SK-N-SH treated with all-trans-retinoic acid at 6 μM for 48 hours (cell line): ENCODE measurements around the gene DYRK4.

Experiments used
- BACH2 ChIP-seq: fragments of 250-450 bp; sonication (Bioruptor Pico); IDR thresholded peaks from 2 replicates; pipeline ENCODE4 v1.9.0; 2021; ENCODE audit warnings: mild to moderate bottlenecking, borderline replicate concordance
- CSDC2 ChIP-seq: fragments of 250-450 bp; sonication (Bioruptor Pico); IDR thresholded peaks from 2 replicates; pipeline ENCODE4 v1.5.0; 2020; ENCODE audit warnings: mild to moderate bottlenecking, moderate library complexity
- ESRRG ChIP-seq: fragments of 250-450 bp; sonication (Bioruptor Pico); IDR thresholded peaks from 2 replicates; pipeline ENCODE4 v1.6.1; 2021; ENCODE audit warnings: mild to moderate bottlenecking
- ISL1 ChIP-seq: fragments of 250-450 bp; sonication (Bioruptor Pico); IDR thresholded peaks from 2 replicates; pipeline ENCODE4 v2.1.2; 2022; ENCODE audit warnings: mild to moderate bottlenecking, moderate library complexity
- PPARA ChIP-seq: fragments of 250-450 bp; sonication (Bioruptor Pico); IDR thresholded peaks from 2 replicates; pipeline ENCODE4 v1.5.0; 2020; ENCODE audit warnings: mild to moderate bottlenecking, borderline replicate concordance
- RARB ChIP-seq: fragments of 250-450 bp; sonication (Bioruptor Pico); IDR thresholded peaks from 2 replicates; pipeline ENCODE4 v1.8.0; 2021; ENCODE audit warnings: mild to moderate bottlenecking, moderate library complexity
- TOX ChIP-seq: fragments of 250-450 bp; sonication (Bioruptor Pico); IDR thresholded peaks from 2 replicates; pipeline ENCODE4 v1.8.0; 2021; ENCODE audit warnings: mild to moderate bottlenecking, moderate library complexity, borderline replicate concordance
- ZC3H10 ChIP-seq: fragments of 250-450 bp; sonication (Bioruptor Pico); IDR thresholded peaks from 2 replicates; pipeline ENCODE4 v1.5.1; 2021; ENCODE audit warnings: mild to moderate bottlenecking, moderate library complexity
- ZFP3 ChIP-seq: fragments of 250-450 bp; sonication (Bioruptor Pico); IDR thresholded peaks from 2 replicates; pipeline ENCODE4 v1.5.0; 2020; ENCODE audit warnings: mild to moderate bottlenecking, moderate library complexity
- ZNF70 ChIP-seq: fragments of 450-650 bp; formaldehyde crosslinking; IDR thresholded peaks from 2 replicates; pipeline ENCODE4 v1.5.0; 2020; ENCODE audit warnings: mild to moderate bottlenecking, moderate library complexity
- TF ChIP-seq, protein P1 (sequence below): fragments of 250-450 bp; sonication (Bioruptor Pico); IDR thresholded peaks from 2 replicates; pipeline ENCODE4 v1.8.0; 2020; ENCODE audit warnings: mild to moderate bottlenecking, moderate library complexity, borderline replicate concordance
- TF ChIP-seq, protein P2 (sequence below): fragments of 250-450 bp; sonication (Bioruptor Pico); IDR thresholded peaks from 2 replicates; pipeline ENCODE4 v1.5.0; 2020; ENCODE audit warnings: mild to moderate bottlenecking, moderate library complexity
- TF ChIP-seq, protein P3 (sequence below): fragments of 250-450 bp; sonication (Bioruptor Pico); IDR thresholded peaks from 2 replicates; pipeline ENCODE4 v1.5.1; 2020; ENCODE audit warnings: low read depth, mild to moderate bottlenecking, moderate library complexity

DNA sequence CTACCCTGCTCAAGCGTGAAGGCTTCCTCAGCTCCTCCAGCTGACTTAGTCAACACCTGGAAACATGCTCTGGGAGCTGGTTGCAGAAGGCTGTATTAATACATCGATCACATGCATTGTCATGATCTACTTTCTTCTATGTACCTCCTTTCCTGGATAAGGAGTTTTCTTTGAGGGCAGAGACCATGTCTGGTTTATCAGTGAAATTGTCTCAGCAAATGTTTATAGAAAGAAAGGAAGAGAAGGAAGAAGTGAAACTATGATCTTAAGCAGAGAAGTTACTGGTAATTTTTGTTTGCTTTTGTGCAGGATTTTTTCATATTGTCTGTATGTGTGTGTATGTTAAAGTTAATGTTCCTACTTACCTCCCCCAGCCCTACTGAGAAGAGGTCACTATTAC lies 4.5 kb downstream of the DYRK4 start:
- TF ChIP-seq CSDC2 (CRISPR knock-in tag), result no peak
- TF ChIP-seq ZNF70 (CRISPR knock-in tag), result no peak
- TF ChIP-seq ISL1 (CRISPR knock-in tag), result no peak
- no peak for TF ChIP-seq TOX (CRISPR knock-in tag)
- TF ChIP-seq ZC3H10 (CRISPR knock-in tag), result no peak
- TF ChIP-seq RARB, result no peak
- TF ChIP-seq, protein P1, sequence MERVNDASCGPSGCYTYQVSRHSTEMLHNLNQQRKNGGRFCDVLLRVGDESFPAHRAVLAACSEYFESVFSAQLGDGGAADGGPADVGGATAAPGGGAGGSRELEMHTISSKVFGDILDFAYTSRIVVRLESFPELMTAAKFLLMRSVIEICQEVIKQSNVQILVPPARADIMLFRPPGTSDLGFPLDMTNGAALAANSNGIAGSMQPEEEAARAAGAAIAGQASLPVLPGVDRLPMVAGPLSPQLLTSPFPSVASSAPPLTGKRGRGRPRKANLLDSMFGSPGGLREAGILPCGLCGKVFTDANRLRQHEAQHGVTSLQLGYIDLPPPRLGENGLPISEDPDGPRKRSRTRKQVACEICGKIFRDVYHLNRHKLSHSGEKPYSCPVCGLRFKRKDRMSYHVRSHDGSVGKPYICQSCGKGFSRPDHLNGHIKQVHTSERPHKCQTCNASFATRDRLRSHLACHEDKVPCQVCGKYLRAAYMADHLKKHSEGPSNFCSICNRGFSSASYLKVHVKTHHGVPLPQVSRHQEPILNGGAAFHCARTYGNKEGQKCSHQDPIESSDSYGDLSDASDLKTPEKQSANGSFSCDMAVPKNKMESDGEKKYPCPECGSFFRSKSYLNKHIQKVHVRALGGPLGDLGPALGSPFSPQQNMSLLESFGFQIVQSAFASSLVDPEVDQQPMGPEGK, result no peak
- TF ChIP-seq, protein P2, sequence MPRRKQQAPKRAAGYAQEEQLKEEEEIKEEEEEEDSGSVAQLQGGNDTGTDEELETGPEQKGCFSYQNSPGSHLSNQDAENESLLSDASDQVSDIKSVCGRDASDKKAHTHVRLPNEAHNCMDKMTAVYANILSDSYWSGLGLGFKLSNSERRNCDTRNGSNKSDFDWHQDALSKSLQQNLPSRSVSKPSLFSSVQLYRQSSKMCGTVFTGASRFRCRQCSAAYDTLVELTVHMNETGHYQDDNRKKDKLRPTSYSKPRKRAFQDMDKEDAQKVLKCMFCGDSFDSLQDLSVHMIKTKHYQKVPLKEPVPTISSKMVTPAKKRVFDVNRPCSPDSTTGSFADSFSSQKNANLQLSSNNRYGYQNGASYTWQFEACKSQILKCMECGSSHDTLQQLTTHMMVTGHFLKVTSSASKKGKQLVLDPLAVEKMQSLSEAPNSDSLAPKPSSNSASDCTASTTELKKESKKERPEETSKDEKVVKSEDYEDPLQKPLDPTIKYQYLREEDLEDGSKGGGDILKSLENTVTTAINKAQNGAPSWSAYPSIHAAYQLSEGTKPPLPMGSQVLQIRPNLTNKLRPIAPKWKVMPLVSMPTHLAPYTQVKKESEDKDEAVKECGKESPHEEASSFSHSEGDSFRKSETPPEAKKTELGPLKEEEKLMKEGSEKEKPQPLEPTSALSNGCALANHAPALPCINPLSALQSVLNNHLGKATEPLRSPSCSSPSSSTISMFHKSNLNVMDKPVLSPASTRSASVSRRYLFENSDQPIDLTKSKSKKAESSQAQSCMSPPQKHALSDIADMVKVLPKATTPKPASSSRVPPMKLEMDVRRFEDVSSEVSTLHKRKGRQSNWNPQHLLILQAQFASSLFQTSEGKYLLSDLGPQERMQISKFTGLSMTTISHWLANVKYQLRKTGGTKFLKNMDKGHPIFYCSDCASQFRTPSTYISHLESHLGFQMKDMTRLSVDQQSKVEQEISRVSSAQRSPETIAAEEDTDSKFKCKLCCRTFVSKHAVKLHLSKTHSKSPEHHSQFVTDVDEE (CRISPR knock-in tag), result no peak
- no peak for TF ChIP-seq PPARA
- TF ChIP-seq ESRRG (CRISPR knock-in tag), result no peak
- TF ChIP-seq BACH2 (CRISPR knock-in tag), result no peak
- TF ChIP-seq, protein P3, sequence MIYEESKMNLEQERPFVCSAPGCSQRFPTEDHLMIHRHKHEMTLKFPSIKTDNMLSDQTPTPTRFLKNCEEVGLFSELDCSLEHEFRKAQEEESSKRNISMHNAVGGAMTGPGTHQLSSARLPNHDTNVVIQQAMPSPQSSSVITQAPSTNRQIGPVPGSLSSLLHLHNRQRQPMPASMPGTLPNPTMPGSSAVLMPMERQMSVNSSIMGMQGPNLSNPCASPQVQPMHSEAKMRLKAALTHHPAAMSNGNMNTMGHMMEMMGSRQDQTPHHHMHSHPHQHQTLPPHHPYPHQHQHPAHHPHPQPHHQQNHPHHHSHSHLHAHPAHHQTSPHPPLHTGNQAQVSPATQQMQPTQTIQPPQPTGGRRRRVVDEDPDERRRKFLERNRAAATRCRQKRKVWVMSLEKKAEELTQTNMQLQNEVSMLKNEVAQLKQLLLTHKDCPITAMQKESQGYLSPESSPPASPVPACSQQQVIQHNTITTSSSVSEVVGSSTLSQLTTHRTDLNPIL (CRISPR knock-in tag), result no peak
- no peak for TF ChIP-seq ZFP3 (CRISPR knock-in tag)
